SK-N-SH (cell line): ENCODE results near the gene CCDC27. TPM values are rescaled to one million over a fixed set of nuclear protein-coding genes. Genes with fewer than 3 reads are reported as not detected.

Experiments
- CTCF ChIA-PET: fragments of 300-600, 350-600 bp; formaldehyde crosslinking; extraction: SDS; loops from one replicate; lab custom pipeline; 2021; lab: Yijun Ruan, JAX
- POLR2A ChIA-PET: fragments of 350-600 bp; sonication (Branson Sonifier 250); formaldehyde crosslinking; extraction: SDS; loops from one replicate; lab custom pipeline; 2020; ENCODE audit warnings: antibody characterized with exemption, inconsistent platforms; lab: Yijun Ruan, JAX
- DNase-seq: peaks from one replicate; pipeline ENCODE4 v3.0.0; 2012
- H2AFZ ChIP-seq: fragments of 200-600 bp; sonication (generic); 2 replicates; pipeline ENCODE4 v1.8.1; 2016; ENCODE audit warnings: antibody characterized with exemption, mild to moderate bottlenecking, low read depth
- H3F3A ChIP-seq: fragments of 200-600 bp; sonication (generic); replicated peaks from 2 replicates; pipeline ENCODE3; 2016; ENCODE audit warnings: antibody characterized with exemption, mild to moderate bottlenecking; ENCODE audit not compliant: insufficient read depth
- H3K27ac ChIP-seq, 2 experiments: fragments of 200-500 bp in 1 of 2; fragments of 200-600 bp in 1 of 2; sonication (Bioruptor generic) in 1 of 2; sonication (generic), shearing (Covaris generic) in 1 of 2; 2 replicates each; pipeline versions ENCODE4 v1.5.1 to v1.6.1; 2014 to 2016; ENCODE audit warnings: low read depth in 2 of 2, inconsistent platforms in 1 of 2, low read length in 1 of 2, mild to moderate bottlenecking in 1 of 2, mixed read lengths in 1 of 2
- H3K27me3 ChIP-seq: fragments of 200-600 bp; sonication (generic), shearing (Covaris generic); 2 replicates; pipeline ENCODE4 v1.6.1; 2016; ENCODE audit warnings: mixed run types; ENCODE audit not compliant: insufficient read depth
- H3K36me3 ChIP-seq, 2 experiments: fragments of 200-500 bp in 1 of 2; fragments of 200-600 bp in 1 of 2; sonication (Bioruptor generic) in 1 of 2; sonication (generic) in 1 of 2; replicated peaks in 1 of 2; 2 replicates each; pipeline versions ENCODE3 to v1.5.1; 2014 to 2016; ENCODE audit warnings: low read length in 1 of 2, mild to moderate bottlenecking in 1 of 2; ENCODE audit not compliant: insufficient read depth in 2 of 2, control insufficient read depth in 1 of 2
- H3K4me1 ChIP-seq, 2 experiments: fragments of 200-500 bp in 1 of 2; fragments of 200-600 bp in 1 of 2; sonication (Bioruptor generic) in 1 of 2; sonication (generic), shearing (Covaris generic) in 1 of 2; 2 replicates each; pipeline versions ENCODE4 v1.5.1 to v1.6.1; 2014 to 2016; ENCODE audit warnings: low read depth in 1 of 2, low read length in 1 of 2, mixed run types in 1 of 2; ENCODE audit not compliant: insufficient read depth in 2 of 2, control insufficient read depth in 1 of 2
- H3K4me2 ChIP-seq: fragments of 200-600 bp; sonication (generic), shearing (Covaris generic); 2 replicates; pipeline ENCODE4 v1.6.1; 2017; ENCODE audit warnings: mixed run types
- H3K4me3 ChIP-seq, 2 experiments: fragments of 200-500 bp in 1 of 2; fragments of 200-600 bp in 1 of 2; sonication (Bioruptor generic) in 1 of 2; sonication (generic), shearing (Covaris generic) in 1 of 2; 2 replicates each; pipeline versions ENCODE4 v1.5.1 to v1.8.1; 2014 to 2016; ENCODE audit warnings: low read depth in 2 of 2, inconsistent platforms in 1 of 2, low read length in 1 of 2, mild to moderate bottlenecking in 1 of 2, mixed read lengths in 1 of 2, moderate library complexity in 1 of 2
- H3K79me2 ChIP-seq: fragments of 200-600 bp; sonication (generic); 2 replicates; pipeline ENCODE4 v1.8.1; 2017; ENCODE audit warnings: mild to moderate bottlenecking; ENCODE audit not compliant: insufficient read depth
- H3K9ac ChIP-seq: fragments of 200-600 bp; sonication (generic); 2 replicates; pipeline ENCODE4 v1.6.1; 2017; ENCODE audit warnings: mixed run types
- H3K9me2 ChIP-seq: fragments of 200-600 bp; sonication (generic); 2 replicates; pipeline ENCODE4 v1.6.1; 2017; ENCODE audit warnings: mixed run types
- H3K9me3 ChIP-seq: fragments of 200-600 bp; sonication (generic); 2 replicates; pipeline ENCODE4 v1.6.1; 2017; ENCODE audit warnings: mixed run types, mild to moderate bottlenecking, moderate library complexity
- H4K20me1 ChIP-seq: fragments of 200-600 bp; sonication (generic); 2 replicates; pipeline ENCODE4 v1.6.1; 2017; ENCODE audit warnings: mild to moderate bottlenecking, mixed run types; ENCODE audit not compliant: insufficient read depth
- CHD2 ChIP-seq: fragments of 150-350 bp; IDR thresholded peaks from 2 replicates; pipeline ENCODE4 v1.6.1; 2018; ENCODE audit warnings: low read length; ENCODE audit not compliant: partially characterized antibody
- FOXJ3 ChIP-seq: sonication (generic); formaldehyde crosslinking; IDR thresholded peaks from 2 replicates; pipeline ENCODE4 v1.5.1; 2020; ENCODE audit warnings: mild to moderate bottlenecking, missing genetic modification reagents
- JUND ChIP-seq: IDR thresholded peaks from 2 replicates; pipeline ENCODE4 v1.4.0; 2012
- MEF2A ChIP-seq: IDR thresholded peaks from 2 replicates; pipeline ENCODE4 v1.4.0; 2012; ENCODE audit warnings: low read depth, borderline replicate concordance
- POLR2AphosphoS5 ChIP-seq: IDR thresholded peaks from 2 replicates; pipeline ENCODE4 v1.6.1; 2012; ENCODE audit warnings: low read depth, low read length
- SIN3A ChIP-seq: IDR thresholded peaks from 2 replicates; pipeline ENCODE4 v1.6.1; 2012; ENCODE audit warnings: low read depth, mild to moderate bottlenecking, low read length, moderate library complexity, borderline replicate concordance
- TAF1 ChIP-seq: IDR thresholded peaks from 2 replicates; pipeline ENCODE4 v1.6.1; 2012; ENCODE audit warnings: low read depth, mild to moderate bottlenecking, low read length, moderate library complexity, borderline replicate concordance
- WGBS: methylation state at CpG from one replicate; pipeline ENCODE4 v1.1.6; 2017; ENCODE audit warnings: low lambda C conversion rate; 5-methylcytosine and 5-hydroxymethylcytosine counted together
- polyA plus RNA-seq, 3 experiments: library from polyadenylated mRNA; depleted of rRNA; stranded (reverse); fragments of >200 nt; gene quantifications; 2 replicates each; pipeline ENCODE4 v1.2.3, GENCODE V29; 2012
- TF ChIP-seq, protein P1 (sequence below): fragments of 150-350 bp; IDR thresholded peaks from 2 replicates; pipeline ENCODE4 v1.6.1; 2016; ENCODE audit warnings: mild to moderate bottlenecking, low read depth, low read length
- TF ChIP-seq, protein P2 (sequence below): fragments of 200-600 bp; sonication (generic); IDR thresholded peaks from 2 replicates; pipeline ENCODE4 v1.6.1; 2017; ENCODE audit warnings: antibody characterized with exemption, mild to moderate bottlenecking, moderate library complexity
- TF ChIP-seq, protein P3 (sequence below): IDR thresholded peaks from 2 replicates; pipeline ENCODE4 v1.6.1; 2012; ENCODE audit warnings: mild to moderate bottlenecking, low read depth, low read length, moderate library complexity
- TF ChIP-seq, protein P4 (sequence below): IDR thresholded peaks from 2 replicates; pipeline ENCODE4 v1.4.0; 2012; ENCODE audit warnings: low read depth, borderline replicate concordance
- TF ChIP-seq, protein P5 (sequence below): IDR thresholded peaks from 2 replicates; pipeline ENCODE4 v1.4.0; 2012; ENCODE audit warnings: low read depth

The CCDC27 gene
- polyA plus RNA-seq, 1 of the 3 experiments (the other 2 are of a cell fraction): not detected

DNA sequence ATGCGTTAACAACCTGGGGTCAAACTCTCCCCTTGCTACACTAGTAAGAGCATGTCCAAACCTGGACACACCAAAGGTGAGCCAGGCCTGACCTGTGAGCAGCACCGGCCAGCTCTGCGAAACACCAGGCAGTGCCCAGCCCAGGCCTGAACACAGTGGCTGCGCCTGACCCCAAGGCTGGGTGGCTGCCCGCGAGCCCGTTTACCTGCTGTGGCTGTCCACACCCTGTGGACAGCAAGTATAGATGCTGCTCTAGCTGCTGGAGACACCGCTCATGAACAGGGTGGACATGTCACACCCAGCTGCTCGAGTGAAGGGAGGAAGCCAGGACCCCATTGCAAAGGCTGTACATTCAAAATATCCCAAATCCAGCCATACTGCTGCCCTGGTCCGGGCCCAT, 7.6 kb upstream of the CCDC27 start (continued):
- TF ChIP-seq, protein P1, sequence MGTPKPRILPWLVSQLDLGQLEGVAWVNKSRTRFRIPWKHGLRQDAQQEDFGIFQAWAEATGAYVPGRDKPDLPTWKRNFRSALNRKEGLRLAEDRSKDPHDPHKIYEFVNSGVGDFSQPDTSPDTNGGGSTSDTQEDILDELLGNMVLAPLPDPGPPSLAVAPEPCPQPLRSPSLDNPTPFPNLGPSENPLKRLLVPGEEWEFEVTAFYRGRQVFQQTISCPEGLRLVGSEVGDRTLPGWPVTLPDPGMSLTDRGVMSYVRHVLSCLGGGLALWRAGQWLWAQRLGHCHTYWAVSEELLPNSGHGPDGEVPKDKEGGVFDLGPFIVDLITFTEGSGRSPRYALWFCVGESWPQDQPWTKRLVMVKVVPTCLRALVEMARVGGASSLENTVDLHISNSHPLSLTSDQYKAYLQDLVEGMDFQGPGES: no peak
- TF ChIP-seq, protein P2, sequence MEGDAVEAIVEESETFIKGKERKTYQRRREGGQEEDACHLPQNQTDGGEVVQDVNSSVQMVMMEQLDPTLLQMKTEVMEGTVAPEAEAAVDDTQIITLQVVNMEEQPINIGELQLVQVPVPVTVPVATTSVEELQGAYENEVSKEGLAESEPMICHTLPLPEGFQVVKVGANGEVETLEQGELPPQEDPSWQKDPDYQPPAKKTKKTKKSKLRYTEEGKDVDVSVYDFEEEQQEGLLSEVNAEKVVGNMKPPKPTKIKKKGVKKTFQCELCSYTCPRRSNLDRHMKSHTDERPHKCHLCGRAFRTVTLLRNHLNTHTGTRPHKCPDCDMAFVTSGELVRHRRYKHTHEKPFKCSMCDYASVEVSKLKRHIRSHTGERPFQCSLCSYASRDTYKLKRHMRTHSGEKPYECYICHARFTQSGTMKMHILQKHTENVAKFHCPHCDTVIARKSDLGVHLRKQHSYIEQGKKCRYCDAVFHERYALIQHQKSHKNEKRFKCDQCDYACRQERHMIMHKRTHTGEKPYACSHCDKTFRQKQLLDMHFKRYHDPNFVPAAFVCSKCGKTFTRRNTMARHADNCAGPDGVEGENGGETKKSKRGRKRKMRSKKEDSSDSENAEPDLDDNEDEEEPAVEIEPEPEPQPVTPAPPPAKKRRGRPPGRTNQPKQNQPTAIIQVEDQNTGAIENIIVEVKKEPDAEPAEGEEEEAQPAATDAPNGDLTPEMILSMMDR: no peak

DNA sequence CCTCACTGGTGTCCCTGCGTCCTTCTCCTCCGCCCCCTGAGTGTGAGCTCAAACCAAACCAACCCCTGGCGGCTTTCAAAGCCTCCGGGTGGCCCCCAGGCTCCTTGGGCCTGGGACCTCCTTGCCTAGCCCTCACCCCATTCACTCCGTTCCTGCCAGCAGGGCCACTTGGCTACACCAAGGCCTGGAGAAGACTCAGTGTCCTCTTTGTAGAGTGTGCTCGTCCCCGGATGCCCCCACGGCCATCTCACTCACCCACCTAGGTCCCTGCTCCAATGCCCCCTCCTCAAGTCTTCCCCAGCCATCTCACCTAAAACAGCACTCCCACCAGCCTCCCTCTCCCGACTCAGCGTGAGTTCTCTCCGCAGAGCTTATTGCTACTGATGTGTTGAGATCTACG, 7.2 kb upstream of the CCDC27 start:
- no peak overlapping the region; a peak in 1 of 4 replicates for H3K27ac ChIP-seq
- peaks cover 10% of the 10 kb centered on the region for H3F3A ChIP-seq
- no peaks in the 10 kb centered on the region for H3K27me3 ChIP-seq
- no peak overlapping the region for H2AFZ ChIP-seq
- POLR2A ChIA-PET: no interaction called here
- no peak overlapping the region for H3K4me2 ChIP-seq
- H3K4me3 ChIP-seq: no peak overlapping the region
- no peaks in the 10 kb centered on the region for H3K9me2 ChIP-seq
- H3K4me1 ChIP-seq: peaks cover 0 to 29% of the 10 kb centered on the region in 2 experiments; a peak in 1 of 4 replicates
- H3K9ac ChIP-seq: no peak overlapping the region
- no peak for TF ChIP-seq POLR2AphosphoS5
- no peak for TF ChIP-seq TAF1
- TF ChIP-seq JUND: no peak
- TF ChIP-seq CHD2: no peak
- TF ChIP-seq FOXJ3 (CRISPR knock-in tag): no peak
- no peak for TF ChIP-seq MEF2A
- TF ChIP-seq, protein P2: no peak
- TF ChIP-seq, protein P3, sequence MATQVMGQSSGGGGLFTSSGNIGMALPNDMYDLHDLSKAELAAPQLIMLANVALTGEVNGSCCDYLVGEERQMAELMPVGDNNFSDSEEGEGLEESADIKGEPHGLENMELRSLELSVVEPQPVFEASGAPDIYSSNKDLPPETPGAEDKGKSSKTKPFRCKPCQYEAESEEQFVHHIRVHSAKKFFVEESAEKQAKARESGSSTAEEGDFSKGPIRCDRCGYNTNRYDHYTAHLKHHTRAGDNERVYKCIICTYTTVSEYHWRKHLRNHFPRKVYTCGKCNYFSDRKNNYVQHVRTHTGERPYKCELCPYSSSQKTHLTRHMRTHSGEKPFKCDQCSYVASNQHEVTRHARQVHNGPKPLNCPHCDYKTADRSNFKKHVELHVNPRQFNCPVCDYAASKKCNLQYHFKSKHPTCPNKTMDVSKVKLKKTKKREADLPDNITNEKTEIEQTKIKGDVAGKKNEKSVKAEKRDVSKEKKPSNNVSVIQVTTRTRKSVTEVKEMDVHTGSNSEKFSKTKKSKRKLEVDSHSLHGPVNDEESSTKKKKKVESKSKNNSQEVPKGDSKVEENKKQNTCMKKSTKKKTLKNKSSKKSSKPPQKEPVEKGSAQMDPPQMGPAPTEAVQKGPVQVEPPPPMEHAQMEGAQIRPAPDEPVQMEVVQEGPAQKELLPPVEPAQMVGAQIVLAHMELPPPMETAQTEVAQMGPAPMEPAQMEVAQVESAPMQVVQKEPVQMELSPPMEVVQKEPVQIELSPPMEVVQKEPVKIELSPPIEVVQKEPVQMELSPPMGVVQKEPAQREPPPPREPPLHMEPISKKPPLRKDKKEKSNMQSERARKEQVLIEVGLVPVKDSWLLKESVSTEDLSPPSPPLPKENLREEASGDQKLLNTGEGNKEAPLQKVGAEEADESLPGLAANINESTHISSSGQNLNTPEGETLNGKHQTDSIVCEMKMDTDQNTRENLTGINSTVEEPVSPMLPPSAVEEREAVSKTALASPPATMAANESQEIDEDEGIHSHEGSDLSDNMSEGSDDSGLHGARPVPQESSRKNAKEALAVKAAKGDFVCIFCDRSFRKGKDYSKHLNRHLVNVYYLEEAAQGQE: no peak
- TF ChIP-seq, protein P4, sequence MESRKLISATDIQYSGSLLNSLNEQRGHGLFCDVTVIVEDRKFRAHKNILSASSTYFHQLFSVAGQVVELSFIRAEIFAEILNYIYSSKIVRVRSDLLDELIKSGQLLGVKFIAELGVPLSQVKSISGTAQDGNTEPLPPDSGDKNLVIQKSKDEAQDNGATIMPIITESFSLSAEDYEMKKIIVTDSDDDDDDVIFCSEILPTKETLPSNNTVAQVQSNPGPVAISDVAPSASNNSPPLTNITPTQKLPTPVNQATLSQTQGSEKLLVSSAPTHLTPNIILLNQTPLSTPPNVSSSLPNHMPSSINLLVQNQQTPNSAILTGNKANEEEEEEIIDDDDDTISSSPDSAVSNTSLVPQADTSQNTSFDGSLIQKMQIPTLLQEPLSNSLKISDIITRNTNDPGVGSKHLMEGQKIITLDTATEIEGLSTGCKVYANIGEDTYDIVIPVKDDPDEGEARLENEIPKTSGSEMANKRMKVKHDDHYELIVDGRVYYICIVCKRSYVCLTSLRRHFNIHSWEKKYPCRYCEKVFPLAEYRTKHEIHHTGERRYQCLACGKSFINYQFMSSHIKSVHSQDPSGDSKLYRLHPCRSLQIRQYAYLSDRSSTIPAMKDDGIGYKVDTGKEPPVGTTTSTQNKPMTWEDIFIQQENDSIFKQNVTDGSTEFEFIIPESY: no peak
- TF ChIP-seq, protein P5, sequence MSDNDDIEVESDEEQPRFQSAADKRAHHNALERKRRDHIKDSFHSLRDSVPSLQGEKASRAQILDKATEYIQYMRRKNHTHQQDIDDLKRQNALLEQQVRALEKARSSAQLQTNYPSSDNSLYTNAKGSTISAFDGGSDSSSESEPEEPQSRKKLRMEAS: no peak
- TF ChIP-seq SIN3A: no peak
- H4K20me1 ChIP-seq: no peaks in the 10 kb centered on the region
- DNase-seq: no peak
- WGBS: 98% methylated on average over 10 of the region's 12 CpGs
- no peaks in the 10 kb centered on the region for H3K9me3 ChIP-seq
- H3K36me3 ChIP-seq: peaks cover 4 to 20% of the 10 kb centered on the region in 2 experiments
- H3K79me2 ChIP-seq: peaks cover 4% of the 10 kb centered on the region; the same call in 1 of the 2 replicates
- CTCF ChIA-PET: interaction anchor here (1.0 to 1.4 kb wide), 2 partner anchors 20 to 31 kb away, joined by 3 to 4 read pairs; no protein-coding TSS in a partner anchor
